Measurements from ENCODE around the gene PCNP. TPM values are rescaled to one million over a fixed set of nuclear protein-coding genes. Genes with fewer than 3 reads are reported as not detected.

Gene PCNP
- total RNA-seq, 1 experiment from 2014 or later: 216 TPM

DNA sequence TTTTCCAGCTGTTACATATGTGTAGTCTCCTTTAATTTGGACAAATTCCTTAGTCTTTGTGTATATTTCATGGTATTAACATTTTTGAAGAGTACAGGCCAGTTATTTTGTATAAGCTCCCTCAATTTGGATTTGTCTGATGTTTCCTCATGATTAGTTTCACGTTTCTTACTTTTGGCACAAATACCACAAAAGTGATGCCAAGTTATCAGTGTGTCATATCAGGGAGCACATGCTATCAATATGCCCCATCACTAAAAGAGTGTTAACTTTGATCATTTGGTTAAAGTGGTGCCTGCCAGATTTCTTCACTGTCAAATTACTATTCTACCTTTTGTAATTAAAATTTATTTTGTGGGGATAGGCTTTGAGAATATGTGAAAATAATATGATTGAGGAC, 14.6 kb downstream of the PCNP start:
- Mint-ChIP-seq H3K36me3 (ENCODE audit: insufficient read depth in 1 of 3, low read depth in 3 of 3) (peaks cover 15 to 86% (median 80%) of the 10 kb centered on the region in 3 experiments; a peak in 6 of 7 replicates), H3K27me3 (ENCODE audit: low read depth) (no peaks in the 10 kb centered on the region), H3K9me3 (no peaks in the 10 kb centered on the region), H3K27ac (no peak overlapping the region), H3K4me3 (no peak overlapping the region), H3K4me1 (no peaks in the 10 kb centered on the region)
- no peak overlapping the region for H3K4ac ChIP-seq (ENCODE audit: low read depth, low read length)
- H2BK12ac ChIP-seq (ENCODE audit: insufficient read length, low read depth, low read length): no peak overlapping the region
- no peak overlapping the region for H3K23ac ChIP-seq (ENCODE audit: insufficient read length, low read depth, low read length)
- no peaks in the 10 kb centered on the region for H3K9me3 ChIP-seq (ENCODE audit: control insufficient read depth, low read depth, low read length)
- no peak for DNase-seq
- no peaks in the 10 kb centered on the region for H4K20me1 ChIP-seq (ENCODE audit: control insufficient read depth, insufficient read depth, insufficient read length)
- no peak overlapping the region for H3K56ac ChIP-seq (ENCODE audit: insufficient read length, low read depth, low read length)
- H3K14ac ChIP-seq (ENCODE audit: insufficient read depth, low read length): no peak overlapping the region
- H3K4me1 ChIP-seq (ENCODE audit: insufficient read depth, low read length): no peaks in the 10 kb centered on the region
- no peaks in the 10 kb centered on the region for H3K23me2 ChIP-seq (ENCODE audit: insufficient read length, low read depth, low read length, poor library complexity, severe bottlenecking)
- H3K79me1 ChIP-seq (ENCODE audit: insufficient read depth, low read depth, low read length, poor library complexity, severe bottlenecking): no peaks in the 10 kb centered on the region
- no peak overlapping the region for H4K91ac ChIP-seq (ENCODE audit: insufficient read length, low read depth, low read length)
- no peaks in the 10 kb centered on the region; the same call in 1 of the 2 replicates for H3K79me2 ChIP-seq (ENCODE audit: insufficient read depth, low read length)
- H3K4me2 ChIP-seq (ENCODE audit: insufficient read depth, insufficient read length, low read length): no peak overlapping the region
- no peak overlapping the region for H2AFZ ChIP-seq (ENCODE audit: low read length)
- H3K9ac ChIP-seq (ENCODE audit: extremely low read depth, insufficient read length, low read length): no peak overlapping the region
- H3K27me3 ChIP-seq (ENCODE audit: insufficient read depth, low read length): no peaks in the 10 kb centered on the region
- no peak overlapping the region for H4K5ac ChIP-seq (ENCODE audit: insufficient read length, low read depth, low read length)
- H2AK5ac ChIP-seq (ENCODE audit: insufficient read length, low read length): no peak overlapping the region
- H2BK5ac ChIP-seq (ENCODE audit: insufficient read length, low read length): no peak overlapping the region
- H2BK120ac ChIP-seq (ENCODE audit: low read depth, low read length, poor library complexity, severe bottlenecking): no peak overlapping the region
- H4K8ac ChIP-seq (replicated peaks; ENCODE audit: insufficient read length, low read depth, low read length): no peak overlapping the region
- WGBS (ENCODE audit: extremely low coverage, insufficient read length, low lambda C conversion rate): no CpG with 5 or more reads among the region's 1 CpG
- H2BK20ac ChIP-seq (ENCODE audit: low read depth, low read length, poor library complexity, severe bottlenecking): no peak overlapping the region
- no peak overlapping the region for H2BK15ac ChIP-seq (ENCODE audit: low read depth, low read length)
- H3K27ac ChIP-seq (ENCODE audit: insufficient read length, low read depth, low read length): no peak overlapping the region
- TF ChIP-seq, protein P1, sequence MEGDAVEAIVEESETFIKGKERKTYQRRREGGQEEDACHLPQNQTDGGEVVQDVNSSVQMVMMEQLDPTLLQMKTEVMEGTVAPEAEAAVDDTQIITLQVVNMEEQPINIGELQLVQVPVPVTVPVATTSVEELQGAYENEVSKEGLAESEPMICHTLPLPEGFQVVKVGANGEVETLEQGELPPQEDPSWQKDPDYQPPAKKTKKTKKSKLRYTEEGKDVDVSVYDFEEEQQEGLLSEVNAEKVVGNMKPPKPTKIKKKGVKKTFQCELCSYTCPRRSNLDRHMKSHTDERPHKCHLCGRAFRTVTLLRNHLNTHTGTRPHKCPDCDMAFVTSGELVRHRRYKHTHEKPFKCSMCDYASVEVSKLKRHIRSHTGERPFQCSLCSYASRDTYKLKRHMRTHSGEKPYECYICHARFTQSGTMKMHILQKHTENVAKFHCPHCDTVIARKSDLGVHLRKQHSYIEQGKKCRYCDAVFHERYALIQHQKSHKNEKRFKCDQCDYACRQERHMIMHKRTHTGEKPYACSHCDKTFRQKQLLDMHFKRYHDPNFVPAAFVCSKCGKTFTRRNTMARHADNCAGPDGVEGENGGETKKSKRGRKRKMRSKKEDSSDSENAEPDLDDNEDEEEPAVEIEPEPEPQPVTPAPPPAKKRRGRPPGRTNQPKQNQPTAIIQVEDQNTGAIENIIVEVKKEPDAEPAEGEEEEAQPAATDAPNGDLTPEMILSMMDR (conservative IDR thresholded peaks at IDR 0.05): no peak
- no peak overlapping the region for H3T11ph ChIP-seq (ENCODE audit: low read length)
- H3K18ac ChIP-seq (ENCODE audit: insufficient read length, low read depth, low read length): no peak overlapping the region

All from H9 (cell line).